SHP77 (cell line): ENCODE results near the gene UBD.

Experiments
- DNase-seq, 2 experiments: peaks; one replicate each; lab custom pipeline; 2025; lab: John Stamatoyannopoulos, UW

UBD gene

DNA sequence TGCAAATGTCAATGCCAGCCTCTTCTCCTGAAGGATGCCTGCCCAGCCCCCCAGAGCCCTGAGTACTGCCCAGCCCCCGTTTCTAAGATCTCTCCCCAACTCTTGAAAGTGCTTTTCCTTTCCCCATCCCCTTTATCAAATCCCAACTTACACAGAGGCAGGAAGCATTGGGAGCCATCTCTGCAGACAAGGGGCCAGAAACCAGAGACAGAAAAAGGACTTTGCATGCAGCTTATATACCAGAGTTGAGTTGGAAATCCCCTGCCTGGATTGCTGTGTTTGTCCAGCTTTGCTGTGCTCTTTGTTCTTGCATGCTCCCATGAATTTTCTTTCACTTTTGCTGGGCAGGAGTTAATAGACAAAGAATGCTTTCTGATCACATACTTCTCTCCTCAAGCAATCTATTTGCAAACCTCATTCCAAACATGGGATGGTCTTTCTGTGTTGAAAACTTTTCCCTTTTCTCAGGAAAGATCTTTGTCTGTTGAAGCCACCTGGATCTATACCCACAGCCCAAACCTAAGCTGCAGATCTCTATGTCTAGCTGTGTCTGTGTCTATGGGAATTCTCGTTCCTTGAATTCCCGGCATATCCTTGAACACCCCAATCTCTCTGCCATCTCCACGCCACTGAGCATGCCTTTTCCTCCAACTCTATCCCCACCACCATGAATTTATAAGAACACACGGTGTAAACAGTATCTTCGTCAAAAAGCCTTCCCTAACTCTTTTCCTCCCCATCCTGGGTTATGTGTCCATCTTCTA lies at the start of gene UBD:
TSS of gene UBD (minus strand) at position 209 of the 764 bp plus-strand sequence. CDS start at position 178, 31 bp downstream.
- no peak for DNase-seq

GRCh38 chr6:29608131-29608530 lies 48.6 kb upstream of the UBD start:
- no peak for DNase-seq

GRCh38 chr6:29603930-29604329 lies 44.4 kb upstream of the UBD start:
- DNase-seq, result peak in 1 of 2 experiments; percentile 5

DNA sequence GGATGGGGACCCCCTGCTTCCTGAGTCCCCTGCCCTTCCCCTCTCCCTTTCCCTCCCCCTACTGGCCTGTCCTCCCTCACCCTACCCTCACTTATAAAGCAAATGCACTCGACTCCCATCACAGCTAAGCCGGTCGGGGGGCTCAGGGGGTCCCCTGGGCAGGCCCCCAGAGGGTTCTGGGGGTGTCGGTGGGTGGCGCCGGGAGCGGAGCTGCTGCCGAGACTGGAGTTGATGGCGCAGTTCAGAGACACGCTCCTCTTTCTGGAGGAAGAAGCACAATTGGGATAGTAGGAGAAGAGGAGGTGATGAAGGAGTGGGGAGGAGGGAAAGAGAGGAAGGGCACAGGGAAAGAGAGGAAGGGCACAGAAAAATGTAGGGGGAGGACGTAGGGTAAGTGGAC lies 43.9 kb upstream of the UBD start:
- DNase-seq, result no peak

DNA sequence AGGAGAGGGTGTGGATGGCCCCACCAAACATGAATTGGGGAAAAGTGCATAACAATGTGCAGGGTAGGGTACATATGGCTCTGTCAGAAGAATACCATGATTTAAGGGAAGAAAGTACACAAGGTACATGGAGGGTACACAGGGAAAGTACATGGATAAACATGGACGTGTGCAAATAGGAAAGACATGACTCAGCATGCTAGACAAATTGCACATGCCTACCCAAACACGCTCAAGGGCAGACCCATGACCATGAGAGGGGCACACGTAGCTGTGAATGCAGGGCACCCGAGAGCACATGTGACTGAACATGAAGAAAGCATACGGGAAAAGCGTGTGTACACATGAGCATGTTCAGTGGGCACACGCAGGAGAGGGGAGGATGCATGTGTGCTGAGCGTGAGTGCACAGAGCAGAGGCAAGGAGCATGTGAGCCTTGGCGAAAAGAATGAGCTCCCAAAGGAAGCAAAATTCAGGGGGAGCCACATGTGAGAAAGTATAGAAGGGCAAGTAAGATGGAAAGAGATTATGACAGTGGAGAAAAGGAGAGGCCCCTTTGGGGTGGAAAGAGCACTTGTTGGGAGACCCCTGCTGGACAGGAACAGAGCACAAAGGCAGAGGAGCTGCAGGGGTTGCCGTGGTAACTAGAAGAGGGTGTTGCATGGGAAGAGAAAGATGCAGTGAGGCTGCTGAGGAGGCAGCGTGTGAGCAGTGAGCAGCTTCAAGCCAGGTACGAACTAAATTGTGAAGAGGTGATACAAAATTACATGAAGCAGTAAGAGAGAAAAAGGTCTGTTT lies 43.2 kb upstream of the UBD start:
- DNase-seq, result peak; percentile 15 to 35

GRCh38 chr6:29598172-29598747 lies 38.7 kb upstream of the UBD start:
- no peak for DNase-seq

GRCh38 chr6:29597184-29597583 lies 37.7 kb upstream of the UBD start:
- DNase-seq, result no peak

GRCh38 chr6:29596381-29596900 lies 36.9 kb upstream of the UBD start:
- DNase-seq, result no peak

GRCh38 chr6:29593199-29593855 lies 33.8 kb upstream of the UBD start:
- no peak for DNase-seq

GRCh38 chr6:29591677-29592076 lies 32.1 kb upstream of the UBD start:
- DNase-seq, result no peak

GRCh38 chr6:29590218-29590808 lies 30.8 kb upstream of the UBD start:
- no peak for DNase-seq

DNA sequence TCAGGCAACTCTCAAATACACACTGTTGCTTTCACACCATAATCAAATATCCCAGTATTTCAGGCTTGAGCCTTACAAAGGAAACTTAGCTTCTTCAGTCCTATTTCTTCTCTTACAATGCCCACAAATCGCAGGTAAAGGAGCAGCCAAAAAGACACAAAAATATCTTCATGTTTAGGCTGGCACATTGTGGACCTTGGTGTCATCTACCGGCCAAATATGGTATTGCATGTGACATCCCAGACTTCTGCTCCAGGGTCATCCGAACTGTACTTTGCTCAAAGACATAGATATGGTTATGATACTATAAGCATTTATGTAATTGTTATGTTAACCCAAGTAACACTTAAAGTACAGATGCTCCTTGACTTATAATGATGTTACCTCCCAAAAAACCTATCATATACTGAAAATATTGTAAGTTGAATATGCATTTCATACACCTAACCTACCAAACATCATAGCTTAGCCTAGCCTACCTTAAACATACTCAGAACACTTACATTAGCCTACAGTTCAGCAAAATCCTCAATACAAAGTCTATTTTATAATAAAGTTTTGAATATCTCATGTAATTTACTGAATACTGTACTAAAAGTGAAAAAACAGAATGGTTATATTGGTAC lies 30.0 kb upstream of the UBD start:
- peak; percentile 4 to 33 for DNase-seq

GRCh38 chr6:29584821-29585220 lies 25.3 kb upstream of the UBD start, which contains the start of gene OR2H2:
Gene OR2H2, plus strand, starts transcription at chr6:29585121. Its CDS starts 2,824 bp downstream, at chr6:29587945.
- no peak for DNase-seq

GRCh38 chr6:29577544-29577943 lies 18.0 kb upstream of the UBD start:
- no peak for DNase-seq

DNA sequence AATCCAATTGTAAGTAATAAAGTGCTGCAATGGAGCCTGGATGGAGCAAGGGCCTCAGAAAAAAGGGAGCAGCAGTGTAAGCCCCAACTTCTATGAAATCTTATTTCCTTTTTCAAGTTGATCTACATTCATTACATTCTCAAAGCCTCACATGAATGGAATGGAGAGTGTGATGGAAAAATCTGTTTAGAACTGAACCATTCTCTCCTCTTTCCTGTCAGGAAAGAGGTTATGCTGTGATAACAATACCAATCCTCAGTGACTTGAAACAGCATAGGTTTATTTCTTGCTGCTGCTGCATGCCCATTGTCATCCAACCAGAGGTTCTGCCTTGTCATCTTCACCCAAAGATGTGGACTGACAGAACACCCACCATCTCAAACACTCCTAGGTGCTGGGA lies 16.5 kb upstream of the UBD start:
- DNase-seq, result no peak

- no peak for DNase-seq
These were observed 8.5 kb upstream of the UBD start for GRCh38 chr6:29567991-29568390.

GRCh38 chr6:29567541-29567940 lies 8.0 kb upstream of the UBD start:
- no peak for DNase-seq

GRCh38 chr6:29566856-29567255 lies 7.3 kb upstream of the UBD start:
- no peak for DNase-seq

GRCh38 chr6:29564875-29565274 lies 5.3 kb upstream of the UBD start:
- DNase-seq, result no peak

- DNase-seq, result no peak
These were observed 4.0 kb upstream of the UBD start for GRCh38 chr6:29563435-29563965.

DNA sequence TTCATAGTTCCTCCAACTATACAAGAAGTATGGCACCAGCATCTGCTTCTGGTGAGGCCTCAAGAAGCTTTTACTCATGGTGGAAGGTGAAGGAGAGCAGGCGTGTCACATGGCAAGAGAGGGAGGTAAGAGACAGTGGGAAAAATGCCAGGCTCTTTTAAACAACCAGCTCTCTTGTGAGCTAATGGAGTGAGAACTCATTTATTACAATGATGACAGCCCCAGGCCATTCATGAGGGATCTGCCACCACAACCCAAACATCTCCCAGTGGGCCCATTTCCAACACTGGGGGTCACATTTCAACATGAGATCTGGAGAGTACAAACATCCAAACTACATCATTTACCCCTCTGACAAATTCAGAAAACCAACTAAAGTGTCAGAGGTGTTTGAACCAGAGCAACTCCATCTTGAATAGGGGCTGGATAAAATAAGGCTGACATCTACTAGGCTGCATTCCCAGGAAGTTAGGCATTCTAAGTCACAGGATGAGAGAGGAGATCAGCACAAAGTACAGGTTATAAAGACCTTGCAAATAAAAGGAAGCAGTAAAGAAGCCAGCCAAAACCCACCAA lies 2.2 kb upstream of the UBD start:
- DNase-seq, result no peak
